GM15510 (cell line): ENCODE results near the gene MORF4L1.

ENCODE experiments used
- POLR2A ChIP-seq: IDR thresholded peaks from 3 replicates; pipeline ENCODE4 v1.6.1; 2011; ENCODE audit warnings: borderline replicate concordance; ENCODE audit not compliant: insufficient read length; ENCODE audit errors: extremely low read depth

MORF4L1 gene

DNA sequence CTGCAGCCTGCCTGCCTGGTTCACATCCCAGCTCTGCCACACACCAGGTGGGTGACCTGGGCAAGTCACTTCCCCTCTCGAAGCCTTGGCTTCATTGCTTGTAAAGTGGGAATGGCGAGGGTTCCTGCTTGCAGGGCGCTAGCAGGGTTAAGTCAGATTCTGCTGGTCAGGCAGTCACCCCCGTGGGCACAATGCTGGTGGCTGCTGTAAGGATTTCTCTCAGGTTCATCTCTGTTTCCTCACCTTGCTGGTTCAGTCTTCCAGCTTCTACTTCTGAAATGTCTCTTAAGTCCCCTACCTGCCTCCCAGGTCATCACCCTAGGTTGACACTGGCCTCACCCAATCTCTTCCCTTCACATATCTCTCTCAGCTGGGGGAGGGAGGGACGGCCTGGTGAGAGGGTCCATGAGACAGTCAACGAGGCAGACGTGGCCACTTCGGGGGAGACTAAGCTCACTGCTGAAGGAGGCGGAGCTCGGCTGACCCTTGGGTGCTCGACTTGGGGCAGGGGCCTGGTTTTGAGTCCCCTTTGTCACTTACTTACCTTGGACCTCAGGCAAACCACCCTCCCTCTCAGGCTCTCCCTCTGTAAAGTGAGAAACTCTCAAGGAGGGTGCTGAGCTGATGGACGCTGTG lies 60.6 kb downstream of the MORF4L1 start:
- no peak for TF ChIP-seq POLR2A

DNA sequence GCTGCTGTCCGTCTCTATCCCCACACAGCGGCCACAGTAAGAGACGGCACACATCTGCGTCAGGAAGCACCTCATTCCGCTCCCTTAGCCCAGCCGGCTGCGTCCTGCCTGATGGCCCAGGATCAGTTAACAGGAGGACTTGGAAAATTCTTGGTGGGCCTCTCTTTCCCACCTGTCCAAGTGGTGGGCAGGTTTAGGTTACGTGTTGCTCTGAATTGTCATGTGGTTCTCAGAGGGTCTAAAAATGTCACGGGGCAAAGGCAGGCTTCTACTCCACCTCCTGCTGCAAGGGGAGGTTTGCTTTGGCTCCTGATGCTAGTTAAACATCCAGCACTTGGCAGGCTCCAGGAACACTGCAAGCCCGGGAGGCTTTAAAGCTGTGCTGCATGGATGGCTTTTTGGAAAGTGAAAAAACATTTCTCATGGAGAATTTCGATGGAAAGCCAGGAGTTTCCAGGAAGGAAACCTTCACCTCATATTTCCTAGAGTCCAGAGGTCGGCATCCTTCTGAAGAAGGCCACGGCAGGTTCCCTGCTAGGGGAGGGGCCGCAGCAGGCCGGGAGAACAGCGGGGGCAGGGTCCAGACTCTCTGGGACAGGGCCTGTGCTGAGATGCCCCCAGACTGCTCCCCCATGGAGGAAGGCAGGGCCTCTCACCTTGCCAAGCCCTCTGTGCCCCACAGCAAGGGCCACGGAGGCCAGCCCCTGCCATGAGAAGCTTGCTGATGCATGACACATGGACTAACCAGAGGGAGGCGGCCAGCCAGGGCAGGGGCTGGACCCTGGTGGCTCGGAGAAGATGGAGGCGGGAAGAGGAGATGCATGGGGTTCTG lies 61.3 kb downstream of the MORF4L1 start:
- no peak for TF ChIP-seq POLR2A

DNA sequence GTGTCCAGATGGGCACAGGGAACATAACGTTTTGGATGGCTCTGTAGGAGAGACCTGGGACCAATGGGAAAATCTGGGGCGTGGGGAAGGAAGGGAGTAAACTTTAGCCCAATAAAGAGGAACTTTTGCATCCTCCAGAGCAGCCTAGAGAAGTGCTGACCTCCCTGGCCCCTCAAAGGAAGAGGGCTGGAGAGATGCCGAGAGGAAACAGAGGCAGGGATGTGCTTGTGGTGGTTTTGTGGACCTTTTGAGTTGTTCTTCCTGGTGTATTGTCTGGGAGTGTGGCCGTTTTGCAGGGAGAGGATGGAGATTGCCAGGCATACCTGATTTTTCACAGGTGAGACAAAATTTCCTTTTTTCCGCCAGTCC lies 61.9 kb downstream of the MORF4L1 start:
- no peak for TF ChIP-seq POLR2A

DNA sequence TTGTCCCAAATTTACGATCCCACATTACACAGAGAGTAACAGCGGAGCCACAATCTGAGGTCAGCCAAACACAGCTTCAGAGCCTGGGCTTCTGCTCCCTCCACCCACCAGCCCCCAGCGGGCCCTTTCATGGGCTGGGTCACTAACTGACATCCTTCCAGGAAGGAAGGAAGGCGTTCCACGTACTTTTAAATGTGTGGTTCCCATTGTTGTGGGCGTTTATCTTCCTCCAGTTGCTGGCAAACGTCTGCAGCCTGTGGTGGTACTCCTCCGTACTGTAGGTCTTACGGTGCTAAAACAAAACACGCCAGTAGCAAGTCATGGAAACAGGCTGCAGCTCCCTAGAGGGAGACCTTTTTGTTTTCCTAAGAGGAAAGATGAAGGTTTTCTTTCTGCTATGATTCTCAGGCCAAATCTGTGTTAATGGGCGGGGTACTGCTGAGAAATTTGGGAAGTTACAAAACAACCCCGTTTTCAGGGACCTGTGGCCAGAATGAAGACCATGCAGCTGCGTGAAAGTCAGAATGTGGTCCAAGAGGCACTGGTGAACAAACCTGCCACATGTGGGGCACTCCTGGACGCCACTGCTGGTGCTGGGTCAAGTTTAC lies 64.5 kb downstream of the MORF4L1 start:
- TF ChIP-seq POLR2A: no peak

DNA sequence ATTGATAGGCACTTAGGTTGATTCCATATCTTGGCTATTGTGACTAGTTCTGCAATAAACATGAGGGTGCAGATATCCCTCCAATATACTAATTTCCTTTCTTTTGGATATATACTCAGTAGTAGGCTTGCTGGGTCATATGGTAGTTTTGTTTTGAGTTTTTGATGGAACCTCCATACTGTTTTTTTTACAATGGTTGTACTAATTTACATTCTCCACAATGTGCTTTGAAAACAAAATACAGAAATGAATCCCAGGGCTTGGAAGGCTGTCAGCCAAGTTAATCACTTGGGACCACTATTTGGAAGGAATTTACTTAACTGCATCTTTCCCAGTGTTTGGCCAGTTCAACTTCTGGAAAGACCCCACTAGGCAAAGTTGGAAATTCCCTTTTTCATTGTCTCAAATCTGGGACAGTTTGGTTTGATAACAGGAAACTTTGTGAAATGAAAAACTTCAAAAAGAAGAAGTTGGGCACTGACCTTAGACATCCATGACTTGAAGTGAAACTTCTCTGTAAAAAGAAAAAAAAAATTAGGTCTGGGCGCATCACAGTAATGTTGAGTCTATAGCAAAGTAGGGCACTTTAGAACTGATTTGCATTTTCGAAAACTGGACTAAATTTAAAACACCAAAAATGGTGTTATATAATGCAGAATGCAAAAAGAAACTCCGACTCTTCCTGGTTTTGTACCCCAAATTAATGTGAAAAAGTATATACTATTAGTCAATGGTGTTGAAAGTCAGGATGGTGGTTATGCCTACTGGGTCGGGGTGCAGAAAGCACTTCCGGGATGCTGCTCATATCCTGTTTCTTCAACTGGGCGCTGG lies 66.2 kb downstream of the MORF4L1 start:
- peak; percentile 39 for TF ChIP-seq POLR2A

DNA sequence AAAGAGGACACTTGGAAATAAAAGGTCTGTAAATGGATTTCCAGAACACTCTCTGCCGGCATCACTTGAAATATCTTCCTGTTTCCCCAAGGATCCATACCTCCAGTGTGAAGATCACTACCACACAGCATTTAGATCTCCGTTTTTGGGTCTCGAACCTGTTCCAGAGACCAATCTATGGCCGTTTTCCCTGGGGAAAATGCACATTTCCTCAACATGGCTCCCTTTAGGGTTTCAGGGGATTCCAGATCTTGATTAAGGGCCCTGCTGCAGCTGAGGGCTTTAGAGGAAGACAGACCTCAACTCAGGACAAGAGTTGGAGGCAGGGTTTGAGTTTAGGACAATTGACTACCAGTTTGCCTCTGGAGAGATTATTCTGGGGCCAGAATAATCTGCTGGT lies 70.1 kb downstream of the MORF4L1 start:
- TF ChIP-seq POLR2A: no peak

DNA sequence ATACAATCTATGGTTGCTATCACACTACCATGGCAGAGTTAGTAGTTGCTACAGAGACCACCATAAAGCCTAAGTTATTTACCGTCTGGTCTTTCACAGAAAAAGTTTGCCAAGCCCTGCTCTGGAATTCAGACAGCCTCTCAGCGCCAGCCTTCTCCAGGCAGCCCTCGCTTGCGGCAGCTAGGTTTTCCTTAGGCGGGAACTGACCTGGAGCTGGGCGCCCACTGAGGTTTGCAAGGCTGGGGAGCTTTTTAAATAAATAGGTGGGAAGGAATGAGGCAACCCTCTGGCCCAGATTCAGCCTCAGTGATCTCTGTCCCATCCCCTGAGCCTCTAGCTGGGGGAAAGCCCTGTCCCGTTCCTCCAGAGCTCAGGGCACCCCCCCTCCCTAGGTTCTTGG lies 71.0 kb downstream of the MORF4L1 start:
- TF ChIP-seq POLR2A: no peak

DNA sequence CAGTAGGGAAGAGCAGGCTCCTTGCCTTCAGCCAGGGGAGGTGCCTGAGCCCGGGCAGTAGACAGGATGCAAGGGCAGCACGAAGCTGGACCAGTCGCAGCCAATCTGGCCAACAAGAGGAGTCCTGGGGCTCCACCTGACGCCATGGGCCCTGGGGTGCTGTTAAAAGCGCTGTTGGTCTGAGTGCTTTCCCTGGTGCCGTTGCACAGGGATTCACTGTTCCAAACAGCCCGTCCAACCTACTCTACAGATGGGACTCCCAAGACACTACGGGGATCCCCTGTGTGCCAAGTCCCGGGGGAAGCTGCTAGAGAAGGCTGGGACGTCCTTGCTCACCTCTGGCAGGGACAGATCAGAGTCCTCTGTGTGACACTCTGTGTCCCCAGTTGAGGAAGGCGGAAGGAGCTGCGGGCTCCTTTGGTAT lies 71.5 kb downstream of the MORF4L1 start:
- TF ChIP-seq POLR2A: no peak

DNA sequence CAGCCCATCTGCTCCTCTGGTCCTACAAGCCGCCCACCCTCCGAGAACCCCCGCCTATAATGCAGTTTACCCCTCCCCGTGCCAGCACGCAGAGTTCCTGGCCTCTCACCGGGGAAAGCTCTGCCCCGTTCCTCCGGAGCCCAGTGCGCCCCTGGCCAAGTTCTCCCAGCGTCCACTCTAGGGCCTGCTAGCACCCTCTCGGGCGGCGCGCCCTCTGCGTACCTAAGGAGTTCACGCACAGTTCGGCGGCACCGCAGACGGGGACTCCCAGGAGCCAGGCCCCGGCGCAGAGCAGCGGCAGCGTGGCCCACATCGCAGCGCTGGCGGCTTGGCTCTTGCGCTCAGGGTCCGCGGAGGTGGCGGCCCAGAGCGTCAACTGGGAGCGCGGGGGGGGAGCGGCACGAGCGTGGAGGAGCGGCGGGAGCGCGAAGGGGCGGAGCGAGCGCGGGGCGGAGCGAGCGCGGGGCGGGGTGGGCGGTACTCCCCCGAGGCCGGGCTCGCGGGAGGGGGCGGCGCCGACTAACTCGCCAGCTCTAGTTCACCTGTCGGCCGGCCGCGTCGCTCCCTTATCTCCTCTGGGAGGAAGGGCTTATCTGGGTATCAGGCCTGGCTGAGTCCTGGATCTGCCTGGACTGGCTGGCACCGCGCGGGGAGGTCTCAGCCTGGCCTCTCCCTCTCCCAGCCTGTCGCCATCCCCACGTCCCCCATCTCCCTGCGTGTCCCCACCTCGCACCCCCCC lies 72.1 kb downstream of the MORF4L1 start, which contains the start of gene CTSH:
Gene CTSH, minus strand, starts transcription at position 378 of the 739 bp plus-strand sequence. Its CDS starts 65 bp downstream, at position 313.
- peak; percentile 90 for TF ChIP-seq POLR2A

DNA sequence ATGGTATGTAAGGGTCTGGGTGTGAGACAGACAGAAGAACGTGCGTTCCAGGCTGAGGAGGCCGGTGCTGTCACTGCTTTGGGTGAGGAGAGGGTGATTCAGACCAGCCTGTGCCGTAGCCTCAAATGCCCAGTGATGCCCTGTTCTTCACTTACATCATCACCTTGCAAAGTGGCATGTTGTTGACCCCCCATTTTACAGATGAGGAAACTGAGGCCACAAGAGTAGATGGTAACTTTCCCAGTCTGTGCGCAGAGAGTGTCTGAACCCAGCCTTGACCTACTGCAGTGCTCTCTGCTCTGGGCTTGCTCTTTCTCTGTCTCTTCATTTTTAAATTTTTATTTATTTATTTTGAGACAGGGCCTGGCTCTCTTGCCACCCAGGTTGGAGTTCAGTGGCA lies 73.8 kb downstream of the MORF4L1 start:
- no peak for TF ChIP-seq POLR2A

DNA sequence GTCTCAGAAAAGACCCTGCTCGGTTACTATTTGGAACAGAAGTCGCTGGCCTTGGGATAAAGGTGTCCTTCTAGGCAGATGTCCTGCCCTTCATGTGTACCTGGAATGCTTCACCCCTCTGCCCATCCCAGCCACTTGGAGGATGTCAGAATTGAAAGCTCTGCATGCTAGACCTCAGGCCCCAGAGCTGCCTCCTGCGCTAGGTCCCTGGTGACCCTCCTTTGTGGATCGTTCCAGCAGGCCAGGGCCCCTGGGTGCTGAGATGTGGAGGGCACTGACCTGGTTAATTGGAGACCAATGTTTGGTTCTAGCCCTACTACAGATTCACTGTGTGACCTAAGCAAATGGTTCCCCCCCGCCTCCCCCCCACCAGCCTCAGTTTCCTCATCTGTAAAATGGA lies 74.8 kb downstream of the MORF4L1 start:
- TF ChIP-seq POLR2A: no peak
